Erythroblast (primary cell): ENCODE data around the gene LEMD3.
"Not testable (repeated sequence)": the region's sequence is repeated elsewhere in the genome, so short reads cannot be mapped to it uniquely, and the experiment has no call there.

Experiments used
- GATA1 ChIP-seq: IDR thresholded peaks from 2 replicates; pipeline ENCODE4 v1.6.1; 2011; ENCODE audit warnings: low read depth, mild to moderate bottlenecking, control low read depth, low read length, moderate library complexity
- POLR2A ChIP-seq: IDR thresholded peaks from 2 replicates; pipeline ENCODE4 v1.6.1; 2011; ENCODE audit warnings: mild to moderate bottlenecking, low read length

DNA sequence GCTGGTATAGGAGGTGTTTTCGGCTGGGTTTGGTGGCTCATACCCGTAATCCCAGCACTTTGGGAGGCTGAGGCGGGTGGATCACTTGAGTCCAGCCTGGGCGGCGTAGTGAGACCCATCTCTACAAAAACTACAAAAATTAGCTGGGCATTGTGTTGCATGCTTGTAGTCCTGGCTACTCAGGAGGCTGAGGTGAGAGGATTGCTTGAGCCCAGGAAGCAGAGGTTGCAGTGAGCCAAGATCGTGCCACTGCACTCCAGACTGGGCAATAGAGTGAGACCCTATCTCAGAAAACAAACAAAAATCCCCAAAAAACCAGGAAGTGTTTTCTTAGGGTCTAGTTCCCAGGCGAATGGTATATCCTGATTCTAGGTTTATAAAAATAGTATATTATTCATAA is 116.1 kb downstream of the LEMD3 start:
- TF ChIP-seq POLR2A, GATA1: not testable (repeated sequence)
